MCF 10A (cell line): ENCODE data around the gene OPN1MW3. TPM values are rescaled to one million over a fixed set of nuclear protein-coding genes. Genes with fewer than 3 reads are reported as not detected.

Source experiments
- BruUV-seq: library from RNA; stranded (reverse); fragments of 400-500 nt; replicated peaks from 2 replicates; lab custom pipeline; 2021; lab: Mats Ljungman, UMichigan
- CTCF ChIA-PET: fragments of 300-600 bp; sonication (Branson Sonifier 250); formaldehyde crosslinking; extraction: SDS; loops from one replicate; lab custom pipeline; 2021; ENCODE audit warnings: antibody characterized with exemption, inconsistent platforms; lab: Yijun Ruan, JAX
- POLR2A ChIA-PET: fragments of 300-600, 350-650 bp; sonication (Branson Sonifier 250); formaldehyde crosslinking; extraction: SDS; loops from one replicate; lab custom pipeline; 2020; ENCODE audit warnings: antibody characterized with exemption, inconsistent platforms; lab: Yijun Ruan, JAX
- DNase-seq: peaks from one replicate; pipeline ENCODE4 v3.0.0-alpha.2; 2018; ENCODE audit not compliant: unreplicated experiment
- H3K27ac Mint-ChIP-seq: one replicate; pipeline ENCODE4 v1.8.0; 2022; ENCODE audit warnings: mild to moderate bottlenecking, low read depth, mixed read lengths; ENCODE audit not compliant: unreplicated experiment
- H3K27me3 Mint-ChIP-seq: one replicate; pipeline ENCODE4 v1.8.0; 2022; ENCODE audit warnings: mixed read lengths; ENCODE audit not compliant: insufficient read depth, unreplicated experiment
- H3K36me3 Mint-ChIP-seq: one replicate; pipeline ENCODE4 v1.8.0; 2022; ENCODE audit warnings: mild to moderate bottlenecking, moderate library complexity, mixed read lengths; ENCODE audit not compliant: insufficient read depth, unreplicated experiment
- H3K4me1 Mint-ChIP-seq: one replicate; pipeline ENCODE4 v1.8.0; 2022; ENCODE audit warnings: mixed read lengths; ENCODE audit not compliant: insufficient read depth, unreplicated experiment
- H3K4me3 Mint-ChIP-seq: one replicate; pipeline ENCODE4 v1.8.0; 2022; ENCODE audit warnings: mild to moderate bottlenecking, moderate library complexity, mixed read lengths; ENCODE audit not compliant: unreplicated experiment
- H3K9me3 Mint-ChIP-seq: one replicate; pipeline ENCODE4 v1.8.0; 2022; ENCODE audit warnings: mixed read lengths; ENCODE audit not compliant: unreplicated experiment
- CTCF ChIP-seq: fragments of 200-600 bp; IDR thresholded peaks from one replicate; pipeline ENCODE4 v1.8.0; 2022; ENCODE audit warnings: antibody characterized with exemption, mild to moderate bottlenecking; ENCODE audit not compliant: unreplicated experiment
- intact Hi-C: fragments of 100-400 bp; cut with micrococcal nuclease; formaldehyde crosslinking; loops from 2 replicates; pipeline ENCODE4 v1.14.1; 2022
- total RNA-seq: library from RNA; stranded (reverse); gene quantifications from 2 replicates; pipeline ENCODE4 v1.2.3, GENCODE V29; 2022

OPN1MW3 gene
- total RNA-seq, 1 experiment from 2014 or later: not detected

- H3K4me1 Mint-ChIP-seq: peaks cover 3% of the 10 kb centered on the region
- intact Hi-C loops: no loop called here
- BruUV-seq: no TSS peak
- H3K27me3 Mint-ChIP-seq: peaks cover 57% of the 10 kb centered on the region
- no peak overlapping the region for H3K4me3 Mint-ChIP-seq
- H3K36me3 Mint-ChIP-seq: no peaks in the 10 kb centered on the region
- TF ChIP-seq CTCF: no peak
- ChIA-PET CTCF (interaction anchor here (0.6 to 0.7 kb wide), 2 partner anchors 174 to 292 kb away, joined by 3 read pairs; no protein-coding TSS in a partner anchor), POLR2A (no interaction called here)
- H3K27ac Mint-ChIP-seq: no peak overlapping the region
- no peaks in the 10 kb centered on the region for H3K9me3 Mint-ChIP-seq
- DNase-seq: no peak
These were observed 48.3 kb downstream of the OPN1MW3 start for GRCh38 chrX:154305541-154306205.

GRCh38 chrX:154307202-154307601, 49.8 kb downstream of the OPN1MW3 start:
- no peak for TF ChIP-seq CTCF
- no peak for DNase-seq
- intact Hi-C loops: no loop called here
- H3K27ac Mint-ChIP-seq: no peak overlapping the region
- ChIA-PET CTCF (interaction anchor here (0.7 to 1.9 kb wide), 4 partner anchors 23 to 292 kb away, joined by 3 to 7 read pairs (median 3); no protein-coding TSS in a partner anchor), POLR2A (no interaction called here)
- no peaks in the 10 kb centered on the region for H3K36me3 Mint-ChIP-seq
- peaks cover 64% of the 10 kb centered on the region for H3K27me3 Mint-ChIP-seq
- peaks cover 3% of the 10 kb centered on the region for H3K4me1 Mint-ChIP-seq
- no TSS peak for BruUV-seq
- H3K4me3 Mint-ChIP-seq: no peak overlapping the region
- H3K9me3 Mint-ChIP-seq: no peaks in the 10 kb centered on the region

GRCh38 chrX:154308108-154308946, 50.9 kb downstream of the OPN1MW3 start:
- BruUV-seq: no TSS peak
- Mint-ChIP-seq H3K4me1 (peaks cover 3% of the 10 kb centered on the region), H3K4me3 (no peak overlapping the region), H3K27ac (no peak overlapping the region), H3K36me3 (no peaks in the 10 kb centered on the region), H3K27me3 (peaks cover 64% of the 10 kb centered on the region), H3K9me3 (no peaks in the 10 kb centered on the region)
- ChIA-PET POLR2A (interaction anchor here (0.7 to 0.8 kb wide), 2 partner anchors 233 to 337 kb away, joined by 3 read pairs; no protein-coding TSS in a partner anchor), CTCF (interaction anchor here (0.6 to 2.3 kb wide), 11 partner anchors 9 to 308 kb away, joined by 3 to 12 read pairs (median 3); no protein-coding TSS in a partner anchor)
- TF ChIP-seq CTCF: peak; percentile 75
- intact Hi-C loops: no loop called here
- DNase-seq: peak; percentile 68
